Measurements from ENCODE around the gene CDR2L. TPM values are rescaled to one million over a fixed set of nuclear protein-coding genes. Genes with fewer than 3 reads are reported as not detected.
"Not testable (repeated sequence)": the region's sequence is repeated elsewhere in the genome, so short reads cannot be mapped to it uniquely, and the experiment has no call there.

The CDR2L gene
- polyA plus RNA-seq, 5 donors: 9.4 to 19.7 (median 12.5) TPM

- peak; percentile 71 to 73 for DNase-seq
These were observed 49.3 kb downstream of the CDR2L start for GRCh38 chr17:75036643-75037268.

GRCh38 chr17:75039238-75039637, 51.8 kb downstream of the CDR2L start:
- no peak for DNase-seq

GRCh38 chr17:75041656-75042280, 54.3 kb downstream of the CDR2L start:
- no peak for DNase-seq

- not testable (repeated sequence) for DNase-seq
These were observed 56.4 kb downstream of the CDR2L start for GRCh38 chr17:75043789-75044188.

GRCh38 chr17:75044716-75045115, 57.3 kb downstream of the CDR2L start:
- no peak for DNase-seq

GRCh38 chr17:75045946-75046406, 58.5 kb downstream of the CDR2L start:
- DNase-seq: not testable (repeated sequence)

GRCh38 chr17:75046407-75047289, 59.2 kb downstream of the CDR2L start, which contains the start of the genes ATP5PD and KCTD2:
ATP5PD (minus strand) TSS chr17:75046969; CDS start chr17:75042650, 4,319 bp downstream.
KCTD2 (plus strand) TSS chr17:75047225; CDS start chr17:75047251, 26 bp downstream.
- peak; percentile 96 to 97 for DNase-seq

- no peak for DNase-seq
These were observed 60.1 kb downstream of the CDR2L start for GRCh38 chr17:75047398-75048098.

GRCh38 chr17:75048249-75048878, 60.9 kb downstream of the CDR2L start:
- no peak for DNase-seq

- DNase-seq: no peak
These were observed 61.6 kb downstream of the CDR2L start for GRCh38 chr17:75049057-75049456.

- no peak for DNase-seq
These were observed 62.3 kb downstream of the CDR2L start for GRCh38 chr17:75049706-75050105.

GRCh38 chr17:75051941-75052340, 64.5 kb downstream of the CDR2L start:
- DNase-seq: no peak

Other genes with a start within 250 kb of the CDR2L start
- gene NHERF1, start 239.0 kb upstream of the CDR2L start, polyA plus RNA-seq (ENCODE audit: insufficient read depth in 1 of 5, insufficient read length in 5 of 5, low replicate concordance in 1 of 5): 10 to 100 TPM; 37.9 to 74.9 (median 44.8) TPM
- gene NAT9, start 211.3 kb upstream of the CDR2L start, polyA plus RNA-seq (ENCODE audit: insufficient read depth in 1 of 5, insufficient read length in 5 of 5, low replicate concordance in 1 of 5): 10 to 100 TPM; 39.2 to 55.3 (median 47.9) TPM
- gene GRIN2C, start 127.7 kb upstream of the CDR2L start, polyA plus RNA-seq (ENCODE audit: insufficient read depth in 1 of 5, insufficient read length in 5 of 5, low replicate concordance in 1 of 5): under 1 TPM; 0.15 to 0.38 (median 0.21) TPM
- 1 to 10 TPM; 4.6 to 8.3 (median 7.5) TPM for gene FDXR, start 114.6 kb upstream of the CDR2L start, polyA plus RNA-seq (ENCODE audit: insufficient read depth in 1 of 5, insufficient read length in 5 of 5, low replicate concordance in 1 of 5)
- under 1 TPM in 4 of 5 donors, not detected in 1; 0.09 to 0.18 (median 0.10) TPM for gene FADS6, start 94.0 kb upstream of the CDR2L start, polyA plus RNA-seq (ENCODE audit: insufficient read depth in 1 of 5, insufficient read length in 5 of 5, low replicate concordance in 1 of 5)
- under 1 TPM in 4 of 5 donors, not detected in 1; 0.05 to 0.22 (median 0.12) TPM for gene USH1G, start 64.4 kb upstream of the CDR2L start, polyA plus RNA-seq (ENCODE audit: insufficient read depth in 1 of 5, insufficient read length in 5 of 5, low replicate concordance in 1 of 5)
- not detected for gene OTOP2, start 63.4 kb upstream of the CDR2L start, polyA plus RNA-seq (ENCODE audit: insufficient read depth in 1 of 5, insufficient read length in 5 of 5, low replicate concordance in 1 of 5)
- gene OTOP3, start 51.7 kb upstream of the CDR2L start, polyA plus RNA-seq (ENCODE audit: insufficient read depth in 1 of 5, insufficient read length in 5 of 5, low replicate concordance in 1 of 5): not detected
- gene HID1, start 14.9 kb upstream of the CDR2L start, polyA plus RNA-seq (ENCODE audit: insufficient read depth in 1 of 5, insufficient read length in 5 of 5, low replicate concordance in 1 of 5): 10 to 100 TPM; 48.9 to 76.3 (median 64.6) TPM
- 10 to 100 TPM; 20.5 to 28.2 (median 24.6) TPM for gene MRPL58, start 25.0 kb downstream of the CDR2L start, polyA plus RNA-seq (ENCODE audit: insufficient read depth in 1 of 5, insufficient read length in 5 of 5, low replicate concordance in 1 of 5)
- 100 to 1,000 TPM; 200 to 252 (median 213) TPM for gene ATP5PD, start 59.3 kb downstream of the CDR2L start, polyA plus RNA-seq (ENCODE audit: insufficient read depth in 1 of 5, insufficient read length in 5 of 5, low replicate concordance in 1 of 5)
- 10 to 100 TPM; 25.0 to 29.1 (median 28.6) TPM for gene KCTD2, start 59.6 kb downstream of the CDR2L start, polyA plus RNA-seq (ENCODE audit: insufficient read depth in 1 of 5, insufficient read length in 5 of 5, low replicate concordance in 1 of 5)
- gene SLC16A5, start 100.3 kb downstream of the CDR2L start, polyA plus RNA-seq (ENCODE audit: insufficient read depth in 1 of 5, insufficient read length in 5 of 5, low replicate concordance in 1 of 5): 10 to 100 TPM; 16.1 to 26.8 (median 23.3) TPM
- gene ARMC7, start 122.3 kb downstream of the CDR2L start, polyA plus RNA-seq (ENCODE audit: insufficient read depth in 1 of 5, insufficient read length in 5 of 5, low replicate concordance in 1 of 5): 10 to 100 TPM; 11.7 to 17.2 (median 15.1) TPM
- 10 to 100 TPM; 42.4 to 63.3 (median 46.6) TPM for gene NT5C, start 144.1 kb downstream of the CDR2L start, polyA plus RNA-seq (ENCODE audit: insufficient read depth in 1 of 5, insufficient read length in 5 of 5, low replicate concordance in 1 of 5)
- gene JPT1, start 166.9 kb downstream of the CDR2L start, polyA plus RNA-seq (ENCODE audit: insufficient read depth in 1 of 5, insufficient read length in 5 of 5, low replicate concordance in 1 of 5): 100 to 1,000 TPM in 1 of 5 donors, 10 to 100 TPM in 4; 73.5 to 103 (median 83.6) TPM
- gene SUMO2, start 195.3 kb downstream of the CDR2L start, polyA plus RNA-seq (ENCODE audit: insufficient read depth in 1 of 5, insufficient read length in 5 of 5, low replicate concordance in 1 of 5): 100 to 1,000 TPM; 666 to 791 (median 727) TPM
- gene NUP85, start 218.0 kb downstream of the CDR2L start, polyA plus RNA-seq (ENCODE audit: insufficient read depth in 1 of 5, insufficient read length in 5 of 5, low replicate concordance in 1 of 5): 10 to 100 TPM; 66.5 to 86.1 (median 79.5) TPM